ENCODE measurements around the gene RERE.

The RERE gene

DNA sequence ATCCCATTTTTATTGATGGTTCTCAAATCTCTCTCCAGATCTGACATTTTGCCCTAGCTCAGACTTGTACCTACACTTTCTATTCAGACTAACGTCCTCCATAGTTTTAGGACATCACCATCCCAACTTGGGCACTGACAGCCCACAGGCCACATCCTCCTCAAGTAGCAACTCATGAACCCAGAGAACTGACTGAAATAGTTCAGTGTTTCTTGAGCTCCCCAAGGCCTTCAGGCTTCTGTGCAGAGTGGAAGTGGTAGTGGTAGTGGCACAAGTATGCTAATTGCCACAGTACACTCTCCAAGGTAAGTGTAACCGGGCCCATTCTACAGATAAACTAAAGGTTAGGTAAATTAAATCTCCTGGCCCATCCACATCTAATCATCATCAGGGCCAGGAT, 387.0 kb downstream of the RERE start:
- Histone ChIP-seq H3K9me2 (replicated peaks; ENCODE audit: control insufficient read depth, low read length) (no peaks in the 10 kb centered on the region), H3K27ac (ENCODE audit: low read depth, low read length) (peak overlapping the region; percentile 98), H3F3A (ENCODE audit: control insufficient read depth, insufficient read depth) (peaks cover 40% of the 10 kb centered on the region), H3K27me3 (ENCODE audit: control insufficient read depth, low read length) (no peaks in the 10 kb centered on the region), H3K4me3 (ENCODE audit: low read length) (peak overlapping the region; percentile 66), H3K4me2 (ENCODE audit: low read length) (peak overlapping the region; percentile 85), H3K9me3 (ENCODE audit: control insufficient read depth, insufficient read depth, low read length) (no peaks in the 10 kb centered on the region), H3K79me2 (ENCODE audit: control insufficient read depth, low read length) (peaks cover 48% of the 10 kb centered on the region), H3K4me1 (ENCODE audit: control insufficient read depth, low read length) (peaks cover 77% of the 10 kb centered on the region), H4K20me1 (ENCODE audit: control insufficient read depth, insufficient read depth, low read depth, low read length) (no peaks in the 10 kb centered on the region), H3K36me3 (ENCODE audit: control insufficient read depth, low read length) (peaks cover 18% of the 10 kb centered on the region)
- TF ChIP-seq, protein P1, sequence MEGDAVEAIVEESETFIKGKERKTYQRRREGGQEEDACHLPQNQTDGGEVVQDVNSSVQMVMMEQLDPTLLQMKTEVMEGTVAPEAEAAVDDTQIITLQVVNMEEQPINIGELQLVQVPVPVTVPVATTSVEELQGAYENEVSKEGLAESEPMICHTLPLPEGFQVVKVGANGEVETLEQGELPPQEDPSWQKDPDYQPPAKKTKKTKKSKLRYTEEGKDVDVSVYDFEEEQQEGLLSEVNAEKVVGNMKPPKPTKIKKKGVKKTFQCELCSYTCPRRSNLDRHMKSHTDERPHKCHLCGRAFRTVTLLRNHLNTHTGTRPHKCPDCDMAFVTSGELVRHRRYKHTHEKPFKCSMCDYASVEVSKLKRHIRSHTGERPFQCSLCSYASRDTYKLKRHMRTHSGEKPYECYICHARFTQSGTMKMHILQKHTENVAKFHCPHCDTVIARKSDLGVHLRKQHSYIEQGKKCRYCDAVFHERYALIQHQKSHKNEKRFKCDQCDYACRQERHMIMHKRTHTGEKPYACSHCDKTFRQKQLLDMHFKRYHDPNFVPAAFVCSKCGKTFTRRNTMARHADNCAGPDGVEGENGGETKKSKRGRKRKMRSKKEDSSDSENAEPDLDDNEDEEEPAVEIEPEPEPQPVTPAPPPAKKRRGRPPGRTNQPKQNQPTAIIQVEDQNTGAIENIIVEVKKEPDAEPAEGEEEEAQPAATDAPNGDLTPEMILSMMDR (IDR thresholded peaks at IDR 0.05; ENCODE audit: low read depth, low read length, poor library complexity, severe bottlenecking), result no peak
- TF ChIP-seq EZH2phosphoT487 (IDR thresholded peaks at IDR 0.05; ENCODE audit: borderline replicate concordance, low read length), result no peak

DNA sequence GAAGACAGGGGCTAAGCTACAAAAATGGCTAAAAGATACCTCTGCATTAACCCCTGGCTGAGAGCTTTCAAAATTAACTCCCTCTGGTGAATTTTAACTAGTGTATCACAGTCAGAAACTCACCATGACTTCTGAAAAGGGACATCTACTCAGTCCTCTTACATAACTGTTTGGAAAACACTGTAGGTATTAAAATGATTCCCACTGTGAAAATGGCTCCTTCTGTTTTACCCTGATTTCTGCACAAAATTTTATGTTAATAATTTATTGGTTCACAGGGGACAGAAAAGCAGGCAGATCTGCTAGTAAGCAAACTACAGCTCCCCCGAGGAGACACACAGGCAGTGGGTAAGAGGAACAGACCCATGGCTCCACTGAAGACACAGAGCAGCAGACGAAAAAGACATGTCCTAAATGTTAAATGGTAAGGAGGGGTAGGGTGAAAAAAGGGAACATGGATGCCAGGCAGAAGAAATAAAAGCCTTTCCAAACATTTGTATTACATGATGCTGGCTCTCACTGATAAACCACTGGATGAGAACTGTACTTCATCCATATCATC, 387.8 kb downstream of the RERE start:
- no peaks in the 10 kb centered on the region for H4K20me1 ChIP-seq (ENCODE audit: control insufficient read depth, insufficient read depth, low read depth, low read length)
- H3K9me3 ChIP-seq (ENCODE audit: control insufficient read depth, insufficient read depth, low read length), result no peaks in the 10 kb centered on the region
- H3K27me3 ChIP-seq (ENCODE audit: control insufficient read depth, low read length), result no peaks in the 10 kb centered on the region
- no peak for TF ChIP-seq EZH2phosphoT487 (IDR thresholded peaks at IDR 0.05; ENCODE audit: borderline replicate concordance, low read length)
- TF ChIP-seq, protein P1 (IDR thresholded peaks at IDR 0.05; ENCODE audit: low read depth, low read length, poor library complexity, severe bottlenecking), result no peak
- peaks cover 50% of the 10 kb centered on the region for H3K79me2 ChIP-seq (ENCODE audit: control insufficient read depth, low read length)
- H3K4me1 ChIP-seq (ENCODE audit: control insufficient read depth, low read length), result peaks cover 77% of the 10 kb centered on the region
- peak overlapping the region; percentile 66 for H3K4me3 ChIP-seq (ENCODE audit: low read length)
- peaks cover 46% of the 10 kb centered on the region for H3F3A ChIP-seq (ENCODE audit: control insufficient read depth, insufficient read depth)
- peak overlapping the region; percentile 98 for H3K27ac ChIP-seq (ENCODE audit: low read depth, low read length)
- peaks cover 20% of the 10 kb centered on the region for H3K36me3 ChIP-seq (ENCODE audit: control insufficient read depth, low read length)
- H3K4me2 ChIP-seq (ENCODE audit: low read length), result peak overlapping the region; percentile 85
- H3K9me2 ChIP-seq (replicated peaks; ENCODE audit: control insufficient read depth, low read length), result no peaks in the 10 kb centered on the region

DNA sequence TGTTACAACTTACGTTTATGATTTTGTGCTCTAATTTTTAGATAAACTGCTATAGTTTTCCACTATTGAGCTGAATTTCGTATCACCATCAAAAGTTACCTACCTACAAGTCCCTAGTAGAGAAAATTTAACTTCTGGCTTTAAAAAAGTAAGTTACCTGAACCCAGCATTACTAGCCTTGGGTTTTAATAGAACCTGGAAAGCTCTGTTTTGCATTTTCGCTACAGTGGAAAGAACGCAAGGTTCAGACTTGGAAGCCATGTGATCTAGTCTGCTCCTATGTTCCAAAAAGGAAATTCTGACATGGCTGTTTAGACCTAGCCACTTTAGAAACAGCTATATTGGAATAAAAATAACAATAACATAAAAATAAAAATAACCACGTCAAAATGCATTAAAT, 389.0 kb downstream of the RERE start:
- Histone ChIP-seq H3K9me2 (replicated peaks; ENCODE audit: control insufficient read depth, low read length) (no peaks in the 10 kb centered on the region), H4K20me1 (ENCODE audit: control insufficient read depth, insufficient read depth, low read depth, low read length) (no peaks in the 10 kb centered on the region), H3K4me2 (ENCODE audit: low read length) (peak overlapping the region; percentile 85), H3K4me3 (ENCODE audit: low read length) (peak overlapping the region; percentile 66), H3K79me2 (ENCODE audit: control insufficient read depth, low read length) (peaks cover 50% of the 10 kb centered on the region), H3F3A (ENCODE audit: control insufficient read depth, insufficient read depth) (peaks cover 54% of the 10 kb centered on the region), H3K9me3 (ENCODE audit: control insufficient read depth, insufficient read depth, low read length) (no peaks in the 10 kb centered on the region), H3K36me3 (ENCODE audit: control insufficient read depth, low read length) (peaks cover 22% of the 10 kb centered on the region), H3K4me1 (ENCODE audit: control insufficient read depth, low read length) (peaks cover 86% of the 10 kb centered on the region), H3K27ac (ENCODE audit: low read depth, low read length) (peak overlapping the region; percentile 98), H3K27me3 (ENCODE audit: control insufficient read depth, low read length) (no peaks in the 10 kb centered on the region)
- no peak for TF ChIP-seq EZH2phosphoT487 (IDR thresholded peaks at IDR 0.05; ENCODE audit: borderline replicate concordance, low read length)
- TF ChIP-seq, protein P1 (IDR thresholded peaks at IDR 0.05; ENCODE audit: low read depth, low read length, poor library complexity, severe bottlenecking), result no peak
